ENCODE data around the gene TJP3.

The TJP3 gene

GRCh38 chr19:3670796-3671679, 37.1 kb upstream of the TJP3 start:
- DNase-seq, result peak; percentile 41

GRCh38 chr19:3671680-3672574, 36.3 kb upstream of the TJP3 start:
- DNase-seq, result peak; percentile 11

GRCh38 chr19:3672575-3672948, 35.6 kb upstream of the TJP3 start:
- DNase-seq, result no peak

- DNase-seq, result no peak
Measured at GRCh38 chr19:3672993-3673392, 35.2 kb upstream of the TJP3 start.

GRCh38 chr19:3673506-3674439, 34.4 kb upstream of the TJP3 start:
- no peak for DNase-seq

- no peak for DNase-seq
Measured at GRCh38 chr19:3674784-3675543, 33.2 kb upstream of the TJP3 start.

- DNase-seq, result no peak
Measured at GRCh38 chr19:3678188-3678587, 30.0 kb upstream of the TJP3 start.

- DNase-seq, result no peak
Measured at GRCh38 chr19:3679138-3679537, 29.0 kb upstream of the TJP3 start.

- DNase-seq, result no peak
Measured at GRCh38 chr19:3679581-3679980, 28.6 kb upstream of the TJP3 start.

GRCh38 chr19:3680939-3681338, 27.2 kb upstream of the TJP3 start:
- no peak for DNase-seq

- DNase-seq, result no peak
Measured at GRCh38 chr19:3682286-3682685, 25.9 kb upstream of the TJP3 start.

- DNase-seq, result no peak
Measured at GRCh38 chr19:3682741-3683404, 25.3 kb upstream of the TJP3 start.

- DNase-seq, result no peak
Measured at GRCh38 chr19:3683405-3684053, 24.7 kb upstream of the TJP3 start.

GRCh38 chr19:3684054-3684816, 23.9 kb upstream of the TJP3 start:
- no peak for DNase-seq

- no peak for DNase-seq
Measured at GRCh38 chr19:3684817-3685410, 23.3 kb upstream of the TJP3 start.

GRCh38 chr19:3687393-3687773, 20.8 kb upstream of the TJP3 start:
- no peak for DNase-seq

GRCh38 chr19:3687774-3688706, 20.1 kb upstream of the TJP3 start:
- no peak for DNase-seq

GRCh38 chr19:3690551-3691371, 17.4 kb upstream of the TJP3 start:
- no peak for DNase-seq
